ENCODE data around the gene EDRF1. TPM values are rescaled to one million over a fixed set of nuclear protein-coding genes. Genes with fewer than 3 reads are reported as not detected.

Gene EDRF1
- total and polyA plus RNA-seq, 10 of the 15 experiments (the other 5 are each of a cell fraction or from before 2014, with no cell fraction given) = 16.8 to 99.7 (median 42.9) TPM

GRCh38 chr10:125775491-125776106 is 56.1 kb downstream of the EDRF1 start, which contains the start of gene MMP21 (continued):
- TF ChIP-seq HDGF (IDR thresholded peaks at IDR 0.05) = no peak
- no peak for TF ChIP-seq NRF1 (conservative IDR thresholded peaks at IDR 0.05; ENCODE audit: low read depth, low read length)
- no peak for TF ChIP-seq NFYA (IDR thresholded peaks at IDR 0.05; ENCODE audit: borderline replicate concordance, low read depth, low read length)
- TF ChIP-seq RELB (IDR thresholded peaks at IDR 0.05; ENCODE audit: low read depth) = no peak
- no peak for TF ChIP-seq SP1 (IDR thresholded peaks at IDR 0.05; ENCODE audit: low read depth, low read length)
- TF ChIP-seq FOXK2 (IDR thresholded peaks at IDR 0.05) = no peak
- TF ChIP-seq GATAD2B (conservative IDR thresholded peaks at IDR 0.05; ENCODE audit: low read depth) = no peak

- POLR2A ChIA-PET = no interaction called here
- no peak for FAIRE-seq
- Histone ChIP-seq H3K4me1 (ENCODE audit: control insufficient read depth, insufficient read depth, low read length) (no peaks in the 10 kb centered on the region), H3K27me3 (replicated peaks in 1 of 2; ENCODE audit: control insufficient read depth in 2 of 2, insufficient read depth in 2 of 2, low read length in 1 of 2) (no peaks in the 10 kb centered on the region), H3K79me2 (ENCODE audit: control insufficient read depth, insufficient read depth, low read length) (no peaks in the 10 kb centered on the region), H3K9me3 (replicated peaks; ENCODE audit: control insufficient read depth, insufficient read depth, low read length) (no peaks in the 10 kb centered on the region), H3K27ac (ENCODE audit: control insufficient read depth, insufficient read depth) (no peak overlapping the region), H3K9ac (ENCODE audit: control insufficient read depth, insufficient read depth, low read length) (no peak overlapping the region), H2AFZ (ENCODE audit: control insufficient read depth, low read depth, low read length) (no peak overlapping the region), H4K20me1 (ENCODE audit: control insufficient read depth, insufficient read depth) (no peaks in the 10 kb centered on the region), H3K4me3 (no peak overlapping the region), H3K36me3 (ENCODE audit: control insufficient read depth in 2 of 2, insufficient read depth in 2 of 2, low read length in 1 of 2) (no peaks in the 10 kb centered on the region), H3K4me2 (ENCODE audit: control insufficient read depth, insufficient read depth) (no peak overlapping the region)
- intact Hi-C loops (cut with micrococcal nuclease; ENCODE audit: unreplicated experiment) = no loop called here
- DNase-seq (ENCODE audit: low read depth, low spot score) = no peak
- 45% methylated on average over 9 of the region's 9 CpGs for WGBS (ENCODE audit: insufficient coverage, insufficient replicate concordance, low lambda C conversion rate, missing lambda C conversion rate)
- CTCF ChIA-PET = no interaction called here
- RAD21 ChIA-PET (ENCODE audit: unreplicated experiment) = no interaction called here
- in situ Hi-C loops (cut with MboI) = no loop called here
- SMC1A ChIA-PET (ENCODE audit: uncharacterized antibody, unreplicated experiment) = no interaction called here
- ATAC-seq = no peak
- BruUV-seq (replicated peaks) = no TSS peak
- TF ChIP-seq HCFC1 (IDR thresholded peaks at IDR 0.05; ENCODE audit: low read length) (no peak), ZNF207 (IDR thresholded peaks at IDR 0.05; ENCODE audit: borderline replicate concordance) (no peak), HDGF (IDR thresholded peaks at IDR 0.05) (no peak), SIN3A (IDR thresholded peaks at IDR 0.05; ENCODE audit: low read depth, low read length) (no peak), NBN (IDR thresholded peaks at IDR 0.05) (no peak), RELA (IDR thresholded peaks at IDR 0.05; ENCODE audit: borderline replicate concordance, partially characterized antibody) (no peak), ZBTB4 (CRISPR knock-in tag; IDR thresholded peaks at IDR 0.05) (no peak)
These were observed 58.3 kb downstream of the EDRF1 start for GRCh38 chr10:125777806-125778205.

All from GM12878 (cell line).